ENCODE data around the gene SUGCT.

The SUGCT gene

GRCh38 chr7:40468891-40469864 lies 334.4 kb downstream of the SUGCT start:
- Histone ChIP-seq H3K27ac (no peak overlapping the region), H3K27me3 (no peaks in the 10 kb centered on the region), H3K9me3 (replicated peaks in 1 of 11) (no peaks in the 10 kb centered on the region), H3K4me1 (no peaks in the 10 kb centered on the region), H3K9ac (no peak overlapping the region), H3K4me3 (no peak overlapping the region), H3K4me2 (no peak overlapping the region), H3K36me3 (no peaks in the 10 kb centered on the region), H4K20me1 (no peaks in the 10 kb centered on the region)
- TF ChIP-seq Cebpa-rat (IDR thresholded peaks at IDR 0.05): no peak

DNA sequence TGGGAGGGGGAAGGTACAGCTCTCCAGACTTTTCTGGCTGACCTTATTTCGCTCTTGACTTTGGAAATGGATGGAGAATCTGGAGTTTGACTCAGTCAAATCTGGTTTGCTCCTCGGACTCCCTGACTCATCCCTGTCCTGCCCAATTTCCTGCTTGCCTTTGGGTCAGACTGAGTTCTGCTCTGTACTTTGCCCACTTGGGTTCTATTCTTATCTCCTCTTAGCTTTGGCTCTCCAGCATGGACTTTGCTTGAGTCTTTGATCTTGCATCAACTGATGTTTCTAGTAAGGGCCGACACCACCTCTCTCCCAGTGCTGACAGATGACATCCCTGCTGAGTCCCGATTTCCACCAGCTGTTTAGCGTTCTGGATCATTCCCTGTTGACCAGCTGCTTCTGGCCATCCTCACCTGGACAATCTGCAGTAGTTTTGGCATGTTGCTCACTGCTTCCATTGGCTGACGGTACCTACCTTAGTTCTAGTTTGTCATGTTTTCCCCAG lies 335.3 kb downstream of the SUGCT start:
- H3K4me2 ChIP-seq: no peak overlapping the region
- no peaks in the 10 kb centered on the region for H3K9me3 ChIP-seq (replicated peaks in 1 of 11)
- no peak overlapping the region for H3K27ac ChIP-seq
- H3K36me3 ChIP-seq: no peaks in the 10 kb centered on the region
- no peak for TF ChIP-seq Cebpa-rat (IDR thresholded peaks at IDR 0.05)
- H3K4me1 ChIP-seq: no peaks in the 10 kb centered on the region
- H3K9ac ChIP-seq: no peak overlapping the region
- no peaks in the 10 kb centered on the region for H3K27me3 ChIP-seq
- no peak overlapping the region for H3K4me3 ChIP-seq
- H4K20me1 ChIP-seq: no peaks in the 10 kb centered on the region

- no peaks in the 10 kb centered on the region for H3K4me1 ChIP-seq
- no peaks in the 10 kb centered on the region for H3K36me3 ChIP-seq
- no peaks in the 10 kb centered on the region for H3K27me3 ChIP-seq
- no peak overlapping the region for H3K27ac ChIP-seq
- no peak for TF ChIP-seq Cebpa-rat (IDR thresholded peaks at IDR 0.05)
- no peak overlapping the region for H3K9ac ChIP-seq
- no peaks in the 10 kb centered on the region for H4K20me1 ChIP-seq
- H3K9me3 ChIP-seq (replicated peaks in 1 of 11): no peaks in the 10 kb centered on the region
- no peak overlapping the region for H3K4me2 ChIP-seq
- H3K4me3 ChIP-seq: no peak overlapping the region
These were observed 336.0 kb downstream of the SUGCT start for GRCh38 chr7:40470817-40471216.

DNA sequence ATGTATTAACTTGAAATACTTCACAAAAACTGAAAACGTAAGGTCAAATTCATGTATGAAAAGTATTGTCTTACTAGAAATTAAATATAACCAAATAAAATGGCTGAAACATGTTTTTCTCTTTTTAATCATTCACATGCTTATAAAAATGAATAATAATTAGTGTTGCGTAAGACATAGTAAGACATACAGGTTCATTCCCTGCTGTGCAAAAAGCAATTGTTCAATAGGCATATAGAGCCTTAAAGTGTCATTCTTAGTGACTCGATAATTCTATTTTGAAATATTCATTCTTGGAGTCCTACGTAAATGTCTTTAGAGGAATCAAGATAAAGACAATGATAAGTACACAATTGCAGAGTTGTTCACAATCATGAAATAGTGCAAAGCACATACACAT lies 337.1 kb downstream of the SUGCT start:
- H3K27me3 ChIP-seq: no peaks in the 10 kb centered on the region
- no peaks in the 10 kb centered on the region for H3K9me3 ChIP-seq (replicated peaks in 1 of 11)
- no peaks in the 10 kb centered on the region for H3K4me1 ChIP-seq
- no peaks in the 10 kb centered on the region for H3K36me3 ChIP-seq
- no peak overlapping the region for H3K9ac ChIP-seq
- no peaks in the 10 kb centered on the region for H4K20me1 ChIP-seq
- no peak overlapping the region for H3K27ac ChIP-seq
- no peak overlapping the region for H3K4me2 ChIP-seq
- peak in 2 of 11 experiments; percentile 33 to 49; a peak in 2 of 22 replicates for TF ChIP-seq Cebpa-rat (IDR thresholded peaks at IDR 0.05)
- no peak overlapping the region for H3K4me3 ChIP-seq

- H3K4me2 ChIP-seq: no peak overlapping the region
- no peaks in the 10 kb centered on the region for H3K9me3 ChIP-seq (replicated peaks in 1 of 11)
- no peak overlapping the region for H3K4me3 ChIP-seq
- H3K27ac ChIP-seq: no peak overlapping the region
- no peak for TF ChIP-seq Cebpa-rat (IDR thresholded peaks at IDR 0.05)
- no peaks in the 10 kb centered on the region for H3K27me3 ChIP-seq
- H3K9ac ChIP-seq: no peak overlapping the region
- H3K4me1 ChIP-seq: no peaks in the 10 kb centered on the region
- H4K20me1 ChIP-seq: no peaks in the 10 kb centered on the region
- H3K36me3 ChIP-seq: no peaks in the 10 kb centered on the region
These were observed 340.2 kb downstream of the SUGCT start for GRCh38 chr7:40474790-40475680.

GRCh38 chr7:40475681-40475982 lies 340.8 kb downstream of the SUGCT start:
- H4K20me1 ChIP-seq: no peaks in the 10 kb centered on the region
- no peak overlapping the region for H3K27ac ChIP-seq
- H3K4me1 ChIP-seq: no peaks in the 10 kb centered on the region
- H3K9me3 ChIP-seq (replicated peaks in 1 of 11): no peaks in the 10 kb centered on the region
- no peak overlapping the region for H3K9ac ChIP-seq
- no peaks in the 10 kb centered on the region for H3K36me3 ChIP-seq
- H3K27me3 ChIP-seq: no peaks in the 10 kb centered on the region
- no peak overlapping the region for H3K4me2 ChIP-seq
- no peak overlapping the region for H3K4me3 ChIP-seq
- TF ChIP-seq Cebpa-rat (IDR thresholded peaks at IDR 0.05): no peak

- no peaks in the 10 kb centered on the region for H3K9me3 ChIP-seq (replicated peaks in 1 of 11)
- no peaks in the 10 kb centered on the region for H3K36me3 ChIP-seq
- no peak overlapping the region for H3K27ac ChIP-seq
- H3K4me1 ChIP-seq: no peaks in the 10 kb centered on the region
- no peak for TF ChIP-seq Cebpa-rat (IDR thresholded peaks at IDR 0.05)
- H4K20me1 ChIP-seq: no peaks in the 10 kb centered on the region
- H3K4me3 ChIP-seq: no peak overlapping the region
- no peak overlapping the region for H3K4me2 ChIP-seq
- no peaks in the 10 kb centered on the region for H3K27me3 ChIP-seq
- no peak overlapping the region for H3K9ac ChIP-seq
These were observed 342.3 kb downstream of the SUGCT start for GRCh38 chr7:40477094-40477493.

- H3K27ac ChIP-seq: no peak overlapping the region
- no peak overlapping the region for H3K4me3 ChIP-seq
- H3K4me2 ChIP-seq: no peak overlapping the region
- H3K4me1 ChIP-seq: no peaks in the 10 kb centered on the region
- no peak overlapping the region for H3K9ac ChIP-seq
- TF ChIP-seq Cebpa-rat (IDR thresholded peaks at IDR 0.05): no peak
- H3K36me3 ChIP-seq: no peaks in the 10 kb centered on the region
- H3K9me3 ChIP-seq (replicated peaks in 1 of 11): no peaks in the 10 kb centered on the region
- no peaks in the 10 kb centered on the region for H3K27me3 ChIP-seq
- H4K20me1 ChIP-seq: no peaks in the 10 kb centered on the region
These were observed 348.0 kb downstream of the SUGCT start for GRCh38 chr7:40482845-40483244.

DNA sequence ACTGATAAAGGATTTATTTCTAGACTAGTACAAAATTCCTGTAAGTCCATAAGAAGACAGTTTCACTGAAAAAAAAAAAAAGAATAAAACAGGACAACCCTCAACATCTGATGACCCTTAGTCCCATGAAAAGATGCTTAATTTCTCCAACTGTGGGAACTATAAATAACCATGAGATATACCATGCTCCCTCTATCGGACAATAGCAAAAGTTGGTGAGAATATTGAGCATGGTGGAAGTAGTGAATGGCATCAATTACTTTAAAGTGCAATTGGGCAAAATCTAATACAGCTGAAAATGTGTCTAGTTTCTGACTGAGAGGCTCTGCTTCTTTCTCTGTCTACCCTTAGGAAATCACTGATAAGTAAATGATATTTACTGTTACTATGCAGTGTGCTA lies 348.8 kb downstream of the SUGCT start:
- Histone ChIP-seq H3K27me3 (no peaks in the 10 kb centered on the region), H3K27ac (no peak overlapping the region), H4K20me1 (no peaks in the 10 kb centered on the region), H3K4me2 (no peak overlapping the region), H3K4me1 (no peaks in the 10 kb centered on the region), H3K9me3 (replicated peaks in 1 of 11) (peaks cover 0 to 3% (median 0%) of the 10 kb centered on the region in 11 experiments; a peak in 1 of 22 replicates), H3K36me3 (no peaks in the 10 kb centered on the region), H3K4me3 (no peak overlapping the region), H3K9ac (no peak overlapping the region)
- TF ChIP-seq Cebpa-rat (IDR thresholded peaks at IDR 0.05): no peak
